Pancreas (tissue), 10 donors: ENCODE data around the gene HADHA. TPM values are rescaled to one million over a fixed set of nuclear protein-coding genes. Genes with fewer than 3 reads are reported as not detected.

Source experiments
- ATAC-seq, 4 donors: fragments of 200-7000 bp; cut with Tn5 transposase; one replicate each; pipeline versions ENCODE4 v1.8.0 to v1.9.1; 2020; ENCODE audit warnings: mild to moderate bottlenecking in 4 of 4, moderate library complexity in 4 of 4
- DNase-seq, 6 donors: peaks; one replicate each; pipeline ENCODE4 v3.0.0-alpha.2; 2020
- FAIRE-seq: peaks from 2 replicates; lab custom pipeline; 2012; peaks lifted over from hg19 to GRCh38; lab: Jason Lieb, UNC
- H3K27ac ChIP-seq, 4 donors: fragments of 200-600 bp; sonication (generic); 1 replicate in 3 of 4; 2 replicates in 1 of 4; pipeline versions ENCODE4 v1.5.0 to v1.8.0; 2020
- H3K27me3 ChIP-seq, 4 donors: fragments of 200-600 bp; one replicate each; pipeline ENCODE4 v1.8.0; 2021
- H3K36me3 ChIP-seq, 3 donors: fragments of 200-600 bp; sonication (generic) in 1 of 3; one replicate each; pipeline versions ENCODE4 v1.5.0 to v1.8.0; 2020 to 2021
- H3K4me1 ChIP-seq, 3 donors: fragments of 200-600 bp; one replicate each; pipeline ENCODE4 v1.8.0; 2021
- H3K4me3 ChIP-seq, 4 donors: fragments of 200-600 bp; sonication (generic) in 2 of 4; one replicate each; pipeline versions ENCODE4 v1.5.0 to v1.8.0; 2020 to 2021
- H3K9me3 ChIP-seq, 4 donors: fragments of 200-600 bp; one replicate each; pipeline ENCODE4 v1.8.0; 2021
- WGBS, 2 donors: extraction: QIAGEN DNeasy Blood & Tissue Kit; methylation state at CpG; one replicate each; pipeline ENCODE4 v1.1.7; 2013; 5-methylcytosine and 5-hydroxymethylcytosine counted together
- intact Hi-C, 3 donors: fragments of 100-400 bp; cut with DNase I; formaldehyde crosslinking; loops; one replicate each; pipeline versions ENCODE4 v1.11.1 to v1.14.2; 2022
- polyA plus RNA-seq, 2 donors: library from polyadenylated mRNA; stranded (reverse); fragments of 200-250 nt; gene quantifications; one replicate each; pipeline ENCODE4 v1.2.3, GENCODE V29; 2013
- total RNA-seq, 6 donors: library from RNA; stranded (reverse); fragmentation: NEBNext Ultra II Directional in 4 of 6; extraction: Animal tissue kit (Norgen Biotek cat#: 25700) in 4 of 6; gene quantifications; one replicate each; pipeline versions ENCODE4 v1.2.1 to v1.2.4, GENCODE V29; 2021 to 2023
- TF ChIP-seq, protein P1 (sequence below), 4 donors: fragments of 200-600 bp; sonication (generic) in 3 of 4; IDR thresholded peaks; one replicate each; pipeline versions ENCODE4 v1.5.0 to v1.8.0; 2021; ENCODE audit warnings: antibody characterized with exemption in 4 of 4
- donor health status: healthy with polysubstance abuse.
- donor health status: DM: no; HTN: no; CAD: no; lungs with moderate emphysema.
- donor health status: DM: no; HTN: no; CAD: no.
- donor health status: control.
- donor health status: control.
- donor health status: Bipolar disorder and iron deficiency.
- donor health status: DM: yes; HTN: yes; CAD: no.
- donor health status: DM: no; HTN: no; CAD: no.
- donor health status: DM: no; HTN: no; CAD: no.
- donor health status: DM: yes; HTN: yes; CAD: no.

Gene HADHA
- total RNA-seq (10 to 100 TPM; 58.7 to 89.6 (median 69.2) TPM), polyA plus RNA-seq (10 to 100 TPM; 32.1 to 64.8 TPM)

DNA sequence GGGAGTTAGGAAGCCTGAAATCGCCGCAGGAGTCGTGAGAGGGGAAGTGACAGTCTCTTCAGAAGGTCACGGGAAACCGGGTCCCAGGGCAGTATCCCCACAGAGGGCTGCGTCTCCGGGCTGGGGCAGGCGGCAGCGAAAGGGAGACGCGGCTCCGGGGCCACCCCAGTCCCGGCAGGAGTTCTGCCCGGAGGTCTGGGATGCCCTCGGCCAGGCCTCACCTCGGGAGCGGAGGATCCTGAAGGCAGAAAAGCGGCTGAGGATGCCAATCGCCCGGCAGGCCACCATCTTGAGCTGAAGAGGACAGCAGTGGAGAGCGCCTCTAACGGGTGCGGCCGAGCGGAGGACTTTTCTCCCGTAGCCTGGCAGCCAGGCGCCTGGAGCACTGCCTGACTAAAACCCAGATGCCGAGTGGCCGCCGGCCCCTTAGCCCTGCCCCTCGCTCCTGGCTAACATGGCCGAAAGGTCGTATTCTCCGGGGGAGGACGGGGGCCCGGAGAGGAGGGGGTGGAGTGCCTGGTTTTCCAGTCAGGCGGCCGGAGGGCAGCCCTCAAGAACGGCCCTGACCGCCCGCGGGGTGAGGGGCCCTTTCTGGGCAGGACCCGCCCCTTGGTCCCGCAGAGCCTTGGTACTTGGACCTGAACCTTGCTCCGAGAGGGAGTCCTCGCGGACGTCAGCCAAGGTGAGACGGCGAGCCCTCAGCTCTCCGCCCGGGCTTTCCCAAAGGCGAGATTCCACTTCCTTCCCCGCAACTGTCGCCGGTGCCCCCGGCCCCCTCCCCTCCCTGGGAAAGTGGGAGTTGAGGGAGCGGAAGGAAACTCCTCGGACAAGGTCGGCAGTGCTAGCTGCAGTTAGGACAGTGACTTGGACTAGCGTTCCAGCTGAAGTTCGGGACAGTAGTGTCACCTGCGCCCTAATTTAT lies at the start of gene HADHA, which contains the start of gene HADHB:
HADHA (minus strand) TSS at position 324 of the 922 bp plus-strand sequence; CDS start at position 288, 36 bp downstream.
HADHB (plus strand) TSS at position 631 of the 922 bp plus-strand sequence. CDS start 9,316 bp downstream, outside the sequence.
- intact Hi-C loops = no loop called here
- H3K27me3 ChIP-seq = no peaks in the 10 kb centered on the region
- 0 to 1% methylated on average over 57 to 63 of the region's 63 CpGs for WGBS, 2 donors
- TF ChIP-seq, protein P1, sequence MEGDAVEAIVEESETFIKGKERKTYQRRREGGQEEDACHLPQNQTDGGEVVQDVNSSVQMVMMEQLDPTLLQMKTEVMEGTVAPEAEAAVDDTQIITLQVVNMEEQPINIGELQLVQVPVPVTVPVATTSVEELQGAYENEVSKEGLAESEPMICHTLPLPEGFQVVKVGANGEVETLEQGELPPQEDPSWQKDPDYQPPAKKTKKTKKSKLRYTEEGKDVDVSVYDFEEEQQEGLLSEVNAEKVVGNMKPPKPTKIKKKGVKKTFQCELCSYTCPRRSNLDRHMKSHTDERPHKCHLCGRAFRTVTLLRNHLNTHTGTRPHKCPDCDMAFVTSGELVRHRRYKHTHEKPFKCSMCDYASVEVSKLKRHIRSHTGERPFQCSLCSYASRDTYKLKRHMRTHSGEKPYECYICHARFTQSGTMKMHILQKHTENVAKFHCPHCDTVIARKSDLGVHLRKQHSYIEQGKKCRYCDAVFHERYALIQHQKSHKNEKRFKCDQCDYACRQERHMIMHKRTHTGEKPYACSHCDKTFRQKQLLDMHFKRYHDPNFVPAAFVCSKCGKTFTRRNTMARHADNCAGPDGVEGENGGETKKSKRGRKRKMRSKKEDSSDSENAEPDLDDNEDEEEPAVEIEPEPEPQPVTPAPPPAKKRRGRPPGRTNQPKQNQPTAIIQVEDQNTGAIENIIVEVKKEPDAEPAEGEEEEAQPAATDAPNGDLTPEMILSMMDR (IDR thresholded peaks at IDR 0.05) = peak in 1 of 4 donors; percentile 22
- ATAC-seq (peak; percentile 87 to 95 (median 90)), DNase-seq (peak; percentile 87 to 96 (median 91)), FAIRE-seq (no peak)
- peaks cover 20 to 45% (median 34%) of the 10 kb centered on the region in 3 donors for H3K4me1 ChIP-seq
- H3K36me3 ChIP-seq = no peaks in the 10 kb centered on the region
- peak within 1 kb of the TSS; percentile 54 to 91 (median 88) for H3K4me3 ChIP-seq
- H3K9me3 ChIP-seq = no peaks in the 10 kb centered on the region
- H3K27ac ChIP-seq = peak within 1 kb of the TSS; percentile 93 to 99 (median 98)

DNA sequence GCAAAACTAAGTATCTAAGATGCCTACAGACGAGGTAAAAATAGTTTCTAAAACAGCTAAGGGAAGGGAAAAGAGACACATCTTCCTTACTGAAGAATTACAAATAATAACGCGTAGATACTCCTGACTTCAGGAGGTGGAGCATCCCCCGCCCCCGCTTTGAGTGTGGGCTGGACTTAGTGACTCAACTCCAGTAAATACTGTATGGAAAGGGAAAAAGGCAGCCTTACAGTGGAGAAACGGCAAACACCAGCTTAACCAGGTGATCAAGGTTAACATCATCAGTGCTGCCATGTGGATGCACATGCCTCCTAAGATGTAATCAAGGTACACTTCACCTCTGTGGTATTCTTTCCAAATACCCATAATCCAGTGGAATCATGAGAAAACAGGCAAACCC lies 48.2 kb upstream of the HADHA start:
- Histone ChIP-seq H3K4me3 (no peak overlapping the region), H3K27ac (no peak overlapping the region), H3K4me1 (no peaks in the 10 kb centered on the region), H3K36me3 (peaks cover 0 to 10% (median 0%) of the 10 kb centered on the region in 3 donors), H3K27me3 (no peaks in the 10 kb centered on the region), H3K9me3 (no peaks in the 10 kb centered on the region)
- TF ChIP-seq, protein P1 (IDR thresholded peaks at IDR 0.05) = no peak
- ATAC-seq (peak in 3 of 4 donors; percentile 22 to 52 (median 47)), DNase-seq (no peak), FAIRE-seq (no peak)
- 61 to 75% methylated on average over 6 of the region's 6 CpGs for WGBS, 2 donors
- intact Hi-C loops = no loop called here

DNA sequence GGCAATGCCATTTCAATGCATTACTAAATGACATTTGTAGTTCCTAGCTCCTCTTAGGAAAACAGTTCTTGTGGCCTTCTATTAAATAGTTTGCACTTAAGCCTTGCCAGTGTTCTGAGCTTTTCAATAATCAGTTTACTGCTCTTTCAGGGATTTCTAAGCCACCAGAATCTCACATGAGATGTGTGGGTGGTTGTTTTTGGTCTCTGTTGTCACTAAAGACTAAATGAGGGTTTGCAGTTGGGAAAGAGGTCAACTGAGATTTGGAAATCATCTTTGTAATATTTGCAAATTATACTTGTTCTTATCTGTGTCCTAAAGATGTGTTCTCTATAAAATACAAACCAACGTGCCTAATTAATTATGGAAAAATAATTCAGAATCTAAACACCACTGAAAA lies 45.6 kb upstream of the HADHA start:
- TF ChIP-seq, protein P1 (IDR thresholded peaks at IDR 0.05) = no peak
- no peak for FAIRE-seq
- H3K4me3 ChIP-seq = no peak overlapping the region
- H3K9me3 ChIP-seq = no peaks in the 10 kb centered on the region
- intact Hi-C loops = no loop called here
- H3K4me1 ChIP-seq = no peaks in the 10 kb centered on the region
- no peak for DNase-seq
- no peak overlapping the region for H3K27ac ChIP-seq
- no peak for ATAC-seq
- peaks cover 0 to 19% (median 3%) of the 10 kb centered on the region in 3 donors for H3K36me3 ChIP-seq
- H3K27me3 ChIP-seq = no peaks in the 10 kb centered on the region
- WGBS, 2 donors = 57 to 69% methylated on average over 1 of the region's 1 CpG

- WGBS, 2 donors = 93 to 97% methylated on average over 3 of the region's 3 CpGs
- TF ChIP-seq, protein P1 (IDR thresholded peaks at IDR 0.05) = no peak
- intact Hi-C loops = no loop called here
- ATAC-seq = no peak
- Histone ChIP-seq H3K4me1 (no peaks in the 10 kb centered on the region), H3K9me3 (no peaks in the 10 kb centered on the region), H3K27me3 (no peaks in the 10 kb centered on the region), H3K27ac (no peak overlapping the region), H3K36me3 (peaks cover 4 to 54% (median 12%) of the 10 kb centered on the region in 3 donors), H3K4me3 (no peak overlapping the region)
- no peak for FAIRE-seq
- no peak for DNase-seq
Measured at GRCh38 chr2:26285931-26286330, 41.5 kb upstream of the HADHA start.
